BLaER1 treated with 17β-estradiol and CSF1 and Interleukin-3, amounts not matched to agents 10 nM and 100 nM (cell line): ENCODE measurements around the gene CEMIP2.

Source experiments
- H3K27ac ChIP-seq, 11 experiments: shearing (Covaris generic); formaldehyde crosslinking; 2 replicates each; pipeline ENCODE4 v1.8.1; 2022
- H3K27me3 ChIP-seq, 11 experiments: shearing (Covaris generic); formaldehyde crosslinking; 2 replicates each; pipeline ENCODE4 v1.8.1; 2022
- H3K36me3 ChIP-seq, 11 experiments: shearing (Covaris generic); formaldehyde crosslinking; 2 replicates each; pipeline ENCODE4 v1.8.1; 2022
- H3K4me1 ChIP-seq, 10 experiments: shearing (Covaris generic); formaldehyde crosslinking; 2 replicates each; pipeline ENCODE4 v1.8.1; 2022
- H3K4me2 ChIP-seq, 11 experiments: shearing (Covaris generic); formaldehyde crosslinking; 2 replicates each; pipeline ENCODE4 v1.8.1; 2022
- H3K4me3 ChIP-seq, 10 experiments: shearing (Covaris generic); formaldehyde crosslinking; 2 replicates each; pipeline ENCODE4 v1.8.1; 2022
- H3K9ac ChIP-seq, 11 experiments: shearing (Covaris generic); formaldehyde crosslinking; 2 replicates each; pipeline ENCODE4 v1.8.1; 2022
- H3K9me3 ChIP-seq, 11 experiments: shearing (Covaris generic); formaldehyde crosslinking; replicated peaks in 1 of 11; 2 replicates each; pipeline ENCODE4 v1.8.1; 2022
- H4K20me1 ChIP-seq, 11 experiments: shearing (Covaris generic); formaldehyde crosslinking; 2 replicates each; pipeline ENCODE4 v1.8.1; 2022
- Cebpa-rat ChIP-seq, 11 experiments: shearing (Covaris generic); IDR thresholded peaks; 2 replicates each; pipeline ENCODE4 v1.8.1; 2022

The CEMIP2 gene

GRCh38 chr9:71761938-71762353 lies 6.4 kb downstream of the CEMIP2 start:
- Histone ChIP-seq H3K4me2 (peak overlapping the region in 3 of 11 experiments; percentile 84 to 97 (median 93); a peak in 5 of 22 replicates), H3K36me3 (peaks cover 0 to 12% (median 0%) of the 10 kb centered on the region in 11 experiments; a peak in 4 of 22 replicates), H3K9me3 (no peaks in the 10 kb centered on the region), H3K4me3 (no peak overlapping the region), H3K27ac (no peak overlapping the region), H3K4me1 (peaks cover 27 to 79% (median 44%) of the 10 kb centered on the region in 10 experiments), H4K20me1 (peaks cover 4 to 99% (median 65%) of the 10 kb centered on the region in 11 experiments; a peak in 20 of 22 replicates), H3K27me3 (no peaks in the 10 kb centered on the region), H3K9ac (no peak overlapping the region)
- TF ChIP-seq Cebpa-rat (IDR thresholded peaks at IDR 0.05), result no peak

GRCh38 chr9:71760901-71761300 lies 7.4 kb downstream of the CEMIP2 start:
- Histone ChIP-seq H4K20me1 (peaks cover 0 to 99% (median 58%) of the 10 kb centered on the region in 11 experiments; a peak in 17 of 22 replicates), H3K27me3 (no peaks in the 10 kb centered on the region), H3K4me2 (peak overlapping the region in 1 of 11 experiments; percentile 84; a peak in 2 of 22 replicates), H3K9ac (no peak overlapping the region), H3K4me3 (no peak overlapping the region), H3K27ac (no peak overlapping the region), H3K9me3 (no peaks in the 10 kb centered on the region), H3K36me3 (peaks cover 0 to 12% (median 0%) of the 10 kb centered on the region in 11 experiments; a peak in 4 of 22 replicates), H3K4me1 (peaks cover 19 to 69% (median 38%) of the 10 kb centered on the region in 10 experiments)
- TF ChIP-seq Cebpa-rat (IDR thresholded peaks at IDR 0.05), result no peak

GRCh38 chr9:71758785-71759184 lies 9.5 kb downstream of the CEMIP2 start:
- Histone ChIP-seq H3K36me3 (peaks cover 0 to 20% (median 0%) of the 10 kb centered on the region in 11 experiments; a peak in 4 of 22 replicates), H3K4me2 (peak overlapping the region in 7 of 11 experiments; percentile 4 to 48 (median 24); a peak in 8 of 22 replicates), H3K4me3 (no peak overlapping the region), H3K9me3 (no peaks in the 10 kb centered on the region), H4K20me1 (peaks cover 0 to 99% (median 39%) of the 10 kb centered on the region in 11 experiments; a peak in 16 of 22 replicates), H3K4me1 (peaks cover 5 to 48% (median 23%) of the 10 kb centered on the region in 10 experiments), H3K27ac (no peak overlapping the region), H3K9ac (no peak overlapping the region), H3K27me3 (no peaks in the 10 kb centered on the region)
- TF ChIP-seq Cebpa-rat (IDR thresholded peaks at IDR 0.05), result no peak

- H3K4me3 ChIP-seq, result no peak overlapping the region
- peaks cover 3 to 43% (median 22%) of the 10 kb centered on the region in 10 experiments; a peak in 19 of 20 replicates for H3K4me1 ChIP-seq
- no peak overlapping the region for H3K9ac ChIP-seq
- no peak overlapping the region for H3K27ac ChIP-seq
- H3K36me3 ChIP-seq, result peaks cover 0 to 20% (median 0%) of the 10 kb centered on the region in 11 experiments; a peak in 5 of 22 replicates
- H3K4me2 ChIP-seq, result peak overlapping the region in 7 of 11 experiments; percentile 4 to 48 (median 24); a peak in 7 of 22 replicates
- no peaks in the 10 kb centered on the region for H3K27me3 ChIP-seq
- peaks cover 0 to 99% (median 39%) of the 10 kb centered on the region in 11 experiments; a peak in 16 of 22 replicates for H4K20me1 ChIP-seq
- peaks cover 0 to under 1% (median 0%) of the 10 kb centered on the region in 11 experiments; a peak in 1 of 22 replicates for H3K9me3 ChIP-seq
- TF ChIP-seq Cebpa-rat (IDR thresholded peaks at IDR 0.05), result no peak
Measured at GRCh38 chr9:71758277-71758676, 10.0 kb downstream of the CEMIP2 start.

- Histone ChIP-seq H4K20me1 (peaks cover 0 to 98% (median 39%) of the 10 kb centered on the region in 11 experiments; a peak in 16 of 22 replicates), H3K4me1 (peaks cover 0 to 32% (median 20%) of the 10 kb centered on the region in 10 experiments; a peak in 16 of 20 replicates), H3K27me3 (no peaks in the 10 kb centered on the region), H3K27ac (no peak overlapping the region), H3K9ac (no peak overlapping the region), H3K36me3 (peaks cover 0 to 20% (median 0%) of the 10 kb centered on the region in 11 experiments; a peak in 6 of 22 replicates), H3K9me3 (peaks cover 0 to 8% (median 0%) of the 10 kb centered on the region in 11 experiments; a peak in 3 of 22 replicates), H3K4me2 (no peak overlapping the region; a peak in 2 of 22 replicates), H3K4me3 (no peak overlapping the region)
- TF ChIP-seq Cebpa-rat (IDR thresholded peaks at IDR 0.05), result no peak
Measured at GRCh38 chr9:71756753-71757152, 11.6 kb downstream of the CEMIP2 start.

GRCh38 chr9:71755869-71756268 lies 12.4 kb downstream of the CEMIP2 start:
- H3K4me3 ChIP-seq, result no peak overlapping the region
- H3K9me3 ChIP-seq, result peaks cover 0 to 8% (median 0%) of the 10 kb centered on the region in 11 experiments; a peak in 3 of 22 replicates
- TF ChIP-seq Cebpa-rat (IDR thresholded peaks at IDR 0.05), result no peak
- H3K27ac ChIP-seq, result no peak overlapping the region
- H4K20me1 ChIP-seq, result peaks cover 0 to 98% (median 33%) of the 10 kb centered on the region in 11 experiments; a peak in 16 of 22 replicates
- no peaks in the 10 kb centered on the region for H3K27me3 ChIP-seq
- H3K9ac ChIP-seq, result no peak overlapping the region
- H3K36me3 ChIP-seq, result peaks cover 0 to 25% (median under 1%) of the 10 kb centered on the region in 11 experiments; a peak in 11 of 22 replicates
- H3K4me2 ChIP-seq, result peak overlapping the region in 6 of 11 experiments; percentile 4 to 57 (median 40); a peak in 9 of 22 replicates
- peaks cover 0 to 28% (median 20%) of the 10 kb centered on the region in 10 experiments; a peak in 16 of 20 replicates for H3K4me1 ChIP-seq

GRCh38 chr9:71755230-71755629 lies 13.1 kb downstream of the CEMIP2 start:
- no peak overlapping the region for H3K4me3 ChIP-seq
- H3K9ac ChIP-seq, result no peak overlapping the region
- peaks cover 0 to 28% (median 19%) of the 10 kb centered on the region in 10 experiments; a peak in 16 of 20 replicates for H3K4me1 ChIP-seq
- TF ChIP-seq Cebpa-rat (IDR thresholded peaks at IDR 0.05), result no peak
- H3K27ac ChIP-seq, result no peak overlapping the region
- H3K9me3 ChIP-seq, result peaks cover 0 to 8% (median 0%) of the 10 kb centered on the region in 11 experiments; a peak in 3 of 22 replicates
- peak overlapping the region in 6 of 11 experiments; percentile 4 to 57 (median 40); a peak in 9 of 22 replicates for H3K4me2 ChIP-seq
- peaks cover 3 to 30% (median 7%) of the 10 kb centered on the region in 11 experiments; a peak in 13 of 22 replicates for H3K36me3 ChIP-seq
- peaks cover 0 to 98% (median 28%) of the 10 kb centered on the region in 11 experiments; a peak in 16 of 22 replicates for H4K20me1 ChIP-seq
- no peaks in the 10 kb centered on the region for H3K27me3 ChIP-seq

- Histone ChIP-seq H3K4me3 (no peak overlapping the region), H3K36me3 (peaks cover 4 to 41% (median 18%) of the 10 kb centered on the region in 11 experiments; a peak in 21 of 22 replicates), H3K9ac (no peak overlapping the region), H3K9me3 (peaks cover 0 to 8% (median 0%) of the 10 kb centered on the region in 11 experiments; a peak in 3 of 22 replicates), H3K27ac (no peak overlapping the region), H4K20me1 (peaks cover 0 to 98% (median 25%) of the 10 kb centered on the region in 11 experiments; a peak in 15 of 22 replicates), H3K27me3 (no peaks in the 10 kb centered on the region), H3K4me2 (no peak overlapping the region), H3K4me1 (peaks cover 0 to 28% (median 20%) of the 10 kb centered on the region in 10 experiments; a peak in 18 of 20 replicates)
- TF ChIP-seq Cebpa-rat (IDR thresholded peaks at IDR 0.05), result no peak
Measured at GRCh38 chr9:71754151-71754550, 14.2 kb downstream of the CEMIP2 start.

GRCh38 chr9:71752928-71753327 lies 15.4 kb downstream of the CEMIP2 start:
- peaks cover 9 to 27% (median 15%) of the 10 kb centered on the region in 10 experiments for H3K4me1 ChIP-seq
- H3K4me2 ChIP-seq, result no peak overlapping the region
- H3K9me3 ChIP-seq, result peaks cover 0 to 8% (median 0%) of the 10 kb centered on the region in 11 experiments; a peak in 3 of 22 replicates
- H3K27me3 ChIP-seq, result no peaks in the 10 kb centered on the region
- H3K9ac ChIP-seq, result no peak overlapping the region
- H3K4me3 ChIP-seq, result no peak overlapping the region
- H3K36me3 ChIP-seq, result peaks cover 4 to 43% (median 28%) of the 10 kb centered on the region in 11 experiments; a peak in 21 of 22 replicates
- H3K27ac ChIP-seq, result no peak overlapping the region
- H4K20me1 ChIP-seq, result peaks cover 0 to 98% (median 14%) of the 10 kb centered on the region in 11 experiments; a peak in 13 of 22 replicates
- no peak for TF ChIP-seq Cebpa-rat (IDR thresholded peaks at IDR 0.05)
